HPDE6-E6E7 (cell line): ENCODE data around the gene R3HDML.
"Not testable (repeated sequence)": the region's sequence is repeated elsewhere in the genome, so short reads cannot be mapped to it uniquely, and the experiment has no call there.

Experiments used
- DNase-seq: peaks from one replicate; pipeline ENCODE4 v3.0.0; 2011; ENCODE audit warnings: missing footprints; ENCODE audit errors: extremely low spot score

Gene R3HDML

GRCh38 chr20:44327748-44328147 is 9.1 kb upstream of the R3HDML start:
- not testable (repeated sequence) for DNase-seq

- no peak for DNase-seq
Measured at GRCh38 chr20:44328428-44328827, 8.4 kb upstream of the R3HDML start.

DNA sequence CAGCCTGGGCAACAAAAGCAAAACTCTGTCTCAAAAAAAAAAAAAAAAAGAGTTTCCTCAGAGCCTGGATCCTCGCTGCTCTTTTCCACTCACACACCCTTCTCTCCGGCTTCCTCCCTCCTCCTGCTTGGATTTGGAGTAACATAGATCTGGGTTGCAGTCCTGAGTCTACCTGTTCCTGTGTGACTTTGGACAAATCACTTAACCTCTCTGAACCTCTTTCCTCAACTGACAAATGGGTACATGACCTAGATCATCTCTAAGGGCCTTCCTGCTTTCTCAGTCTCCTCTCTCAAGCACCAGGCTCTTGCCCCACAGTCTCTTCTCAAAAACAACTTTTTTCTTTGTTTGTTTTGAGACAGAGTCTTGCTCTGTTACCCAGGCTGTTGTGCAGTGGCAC is 5.6 kb upstream of the R3HDML start:
- DNase-seq: no peak

- no peak for DNase-seq
Measured at GRCh38 chr20:44334306-44334705, 2.5 kb upstream of the R3HDML start.

- DNase-seq: no peak
Measured at GRCh38 chr20:44334709-44335108, 2.1 kb upstream of the R3HDML start.

GRCh38 chr20:44335675-44336074 is 1.2 kb upstream of the R3HDML start:
- no peak for DNase-seq

GRCh38 chr20:44336086-44336485 is 757 bp upstream of the R3HDML start:
- DNase-seq: no peak

DNA sequence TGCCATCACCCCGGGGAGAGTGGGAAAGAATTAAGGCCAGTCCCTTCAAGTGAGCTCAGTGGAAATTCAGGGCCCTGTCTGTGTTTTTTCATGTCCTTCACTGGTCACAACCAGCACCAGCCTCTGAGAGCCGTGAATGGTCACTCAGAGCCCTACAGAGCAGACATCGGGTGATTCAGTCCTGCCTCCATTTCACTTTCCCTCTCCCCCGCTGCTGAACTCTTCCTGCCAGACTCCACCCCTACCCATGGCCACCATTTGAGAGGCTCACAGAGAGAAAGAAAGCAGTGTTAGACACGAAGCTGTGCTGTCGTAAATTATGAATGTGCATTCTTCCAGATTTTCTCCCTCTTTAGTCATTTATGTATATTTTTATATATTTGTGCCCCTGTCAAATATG is 5.4 kb downstream of the R3HDML start:
- DNase-seq: no peak

- DNase-seq: no peak
Measured at GRCh38 chr20:44343162-44343675, 6.4 kb downstream of the R3HDML start.

GRCh38 chr20:44344723-44345122 is 7.9 kb downstream of the R3HDML start:
- no peak for DNase-seq

- DNase-seq: no peak
Measured at GRCh38 chr20:44345147-44345546, 8.3 kb downstream of the R3HDML start.

DNA sequence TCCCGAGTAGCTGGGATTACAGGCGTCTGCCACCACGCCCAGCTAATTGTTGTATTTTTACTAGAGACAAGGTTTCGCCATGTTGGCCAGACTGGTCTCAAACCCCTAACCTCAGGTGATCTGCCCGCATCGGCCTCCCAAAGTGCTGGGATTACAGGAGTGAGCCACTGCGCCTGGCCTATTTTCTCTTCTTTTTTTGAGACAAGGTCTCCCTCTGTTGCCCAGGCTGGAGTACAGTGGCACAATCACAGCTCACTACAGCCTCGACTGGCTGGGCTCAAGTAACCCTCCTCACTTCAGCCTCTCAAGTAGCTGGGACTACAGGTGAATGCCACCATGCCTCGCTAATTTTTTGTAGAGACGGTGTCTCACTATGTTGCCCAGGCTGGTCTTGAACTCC is 9.1 kb downstream of the R3HDML start:
- DNase-seq: not testable (repeated sequence)

DNA sequence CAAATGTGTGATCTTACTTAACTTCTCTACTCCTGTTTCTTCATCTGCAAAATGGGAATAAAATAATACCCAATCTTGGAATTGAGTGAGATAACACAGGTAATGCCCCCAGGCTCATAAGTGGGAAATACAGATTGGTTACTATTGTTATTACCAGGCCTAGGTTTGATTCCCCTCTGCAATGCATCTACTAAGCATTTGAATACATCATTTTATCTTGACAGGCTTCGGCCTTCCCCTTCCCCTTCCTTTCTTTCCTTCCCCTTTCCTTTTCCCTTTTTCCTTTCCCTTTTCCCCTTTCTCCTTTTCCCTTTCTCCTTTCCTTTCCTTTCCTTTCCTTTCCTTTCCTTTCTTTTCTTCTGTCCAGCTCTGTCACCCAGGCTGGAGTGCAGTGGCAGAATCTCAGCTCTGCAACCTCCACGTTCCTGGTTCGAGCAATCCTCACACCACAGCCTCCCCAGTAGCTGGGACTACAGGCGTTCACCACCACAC is 11.4 kb downstream of the R3HDML start:
- DNase-seq: no peak

GRCh38 chr20:44349349-44349748 is 12.5 kb downstream of the R3HDML start:
- no peak for DNase-seq

DNA sequence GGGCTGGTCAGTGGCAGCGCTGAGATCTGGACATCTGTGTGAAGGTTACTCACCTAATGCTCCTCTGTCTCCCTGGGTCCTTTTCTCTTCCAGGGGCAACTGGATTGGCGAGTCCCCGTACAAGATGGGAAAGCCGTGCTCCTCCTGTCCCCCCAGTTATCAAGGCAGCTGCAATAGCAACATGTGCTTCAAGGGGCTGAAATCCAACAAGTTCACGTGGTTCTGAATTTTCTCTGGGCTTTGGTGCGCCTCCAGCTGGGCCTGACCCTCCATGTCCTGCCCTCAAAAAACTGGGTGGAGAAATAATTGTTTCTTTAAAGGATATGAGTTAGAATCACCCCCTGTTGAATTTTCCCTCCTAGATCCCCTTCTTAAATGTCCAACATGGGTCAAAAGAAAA is 13.7 kb downstream of the R3HDML start:
- no peak for DNase-seq

- no peak for DNase-seq
Measured at GRCh38 chr20:44354979-44355497, 18.2 kb downstream of the R3HDML start.

- no peak for DNase-seq
Measured at GRCh38 chr20:44355498-44356352, 18.9 kb downstream of the R3HDML start, which contains the start of gene HNF4A. Gene HNF4A (plus strand): TSS chr20:44355699. CDS start chr20:44355805, 106 bp downstream.

DNA sequence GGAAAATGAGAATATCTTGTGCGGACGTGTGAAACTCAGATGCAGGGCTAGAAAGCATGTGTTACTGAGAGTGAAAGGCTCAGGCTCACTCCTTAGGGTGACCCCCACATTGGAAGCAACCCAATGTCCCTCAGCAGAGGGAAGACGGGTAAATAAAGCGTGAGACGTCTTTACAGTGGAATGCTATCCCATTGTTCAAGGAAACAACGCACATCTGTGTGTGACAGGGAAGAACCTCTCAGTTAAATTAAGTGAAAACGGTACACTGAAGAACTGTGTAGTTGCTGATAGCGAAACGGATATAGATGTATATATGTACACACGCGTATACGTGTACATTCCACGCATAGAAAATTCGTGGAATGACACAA is 19.5 kb downstream of the R3HDML start:
- no peak for DNase-seq

DNA sequence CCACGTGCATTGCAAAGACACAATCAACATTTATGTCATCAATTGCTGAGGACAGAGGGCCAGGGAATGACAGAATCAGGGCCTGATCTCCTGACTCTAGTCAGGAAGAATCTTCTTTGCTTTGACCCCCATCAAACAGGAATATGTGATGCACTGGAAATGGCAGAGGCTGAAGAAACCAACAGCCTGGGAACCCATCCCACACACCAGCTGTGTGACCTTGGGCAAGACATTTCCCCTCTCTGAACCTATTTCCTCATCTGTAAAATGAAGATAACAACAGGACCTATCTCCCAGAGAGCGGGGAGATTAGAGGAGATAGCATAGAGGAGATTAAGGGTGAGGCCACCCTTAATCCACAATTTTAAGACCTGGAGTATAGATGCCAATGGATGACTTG is 20.2 kb downstream of the R3HDML start:
- no peak for DNase-seq

DNA sequence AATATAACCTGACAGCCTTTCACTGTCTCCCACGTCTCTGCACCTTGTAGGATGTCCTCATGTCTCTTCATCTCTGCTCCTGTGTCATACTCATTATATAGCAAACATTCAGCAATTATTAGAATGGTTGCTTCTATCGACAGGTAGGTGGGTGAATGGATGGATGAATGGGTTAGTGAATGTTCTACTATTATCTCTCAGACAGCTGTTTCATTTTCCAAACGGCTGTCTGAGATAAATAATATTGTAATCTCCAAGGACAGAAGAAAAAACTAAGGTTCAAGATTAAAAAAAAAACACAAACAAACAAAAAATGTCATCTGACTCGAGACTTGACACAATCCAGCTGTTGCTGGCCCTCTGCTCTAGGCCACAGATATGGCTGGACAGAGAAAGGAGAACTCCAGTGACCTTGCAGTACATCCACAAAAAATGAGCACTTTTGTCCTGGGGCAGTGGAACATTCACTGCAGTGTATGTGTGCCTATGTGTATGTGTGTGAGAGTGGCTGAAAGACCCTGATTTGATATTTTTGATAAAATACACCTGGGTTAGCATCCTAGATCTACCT is 20.8 kb downstream of the R3HDML start:
- DNase-seq: no peak

GRCh38 chr20:44358776-44359175 is 21.9 kb downstream of the R3HDML start:
- DNase-seq: no peak

GRCh38 chr20:44360221-44360620 is 23.4 kb downstream of the R3HDML start:
- no peak for DNase-seq

DNA sequence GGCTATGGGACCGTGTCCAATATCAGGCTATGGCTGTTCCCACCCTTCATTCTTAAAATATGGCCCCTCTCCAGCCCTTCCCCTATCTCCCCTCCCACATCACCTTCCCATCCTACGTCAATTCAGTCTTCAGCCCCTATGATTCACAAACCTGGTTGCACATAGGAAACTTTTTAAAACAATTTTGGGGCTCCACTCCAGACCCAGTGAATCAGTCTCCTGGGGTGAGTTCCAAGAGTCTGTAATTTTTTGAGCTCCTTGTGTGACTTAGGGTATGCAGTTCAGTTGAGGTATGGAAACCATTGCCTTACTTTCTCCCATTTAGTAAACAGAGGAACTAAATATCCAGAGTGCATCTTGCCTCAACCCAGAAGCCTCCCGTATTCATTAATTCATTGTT is 24.2 kb downstream of the R3HDML start:
- DNase-seq: no peak
